Memory B cell (primary cell): Measurements from ENCODE around the gene TFCP2.
A peak's percentile ranks its signal among the peaks of the same experiment; 100 is the strongest.

Experiments used
- ATAC-seq: fragments of 150-1000 bp; cut with Tn5 transposase; 2 replicates; pipeline ENCODE4 v1.10.0; 2021; ENCODE audit warnings: low read depth, mild to moderate bottlenecking, moderate library complexity
- DNase-seq, 2 donors: peaks; one replicate each; pipeline ENCODE4 v3.0.0; 2022; ENCODE audit warnings: low spot score in 2 of 2
- H3K27ac Mint-ChIP-seq: one replicate; pipeline ENCODE4 v1.8.0; 2022; ENCODE audit warnings: mild to moderate bottlenecking, moderate library complexity, mixed read lengths
- H3K27me3 Mint-ChIP-seq: one replicate; pipeline ENCODE4 v1.8.0; 2022; ENCODE audit warnings: mixed read lengths
- H3K36me3 Mint-ChIP-seq: one replicate; pipeline ENCODE4 v1.8.0; 2022; ENCODE audit warnings: mild to moderate bottlenecking, mixed read lengths
- H3K4me1 Mint-ChIP-seq: one replicate; pipeline ENCODE4 v1.8.0; 2022; ENCODE audit warnings: mixed read lengths
- H3K4me3 Mint-ChIP-seq: one replicate; pipeline ENCODE4 v1.8.0; 2022; ENCODE audit warnings: mild to moderate bottlenecking, moderate library complexity, mixed read lengths
- H3K9me3 Mint-ChIP-seq: one replicate; pipeline ENCODE4 v1.8.0; 2022; ENCODE audit warnings: mixed read lengths

The TFCP2 gene

DNA sequence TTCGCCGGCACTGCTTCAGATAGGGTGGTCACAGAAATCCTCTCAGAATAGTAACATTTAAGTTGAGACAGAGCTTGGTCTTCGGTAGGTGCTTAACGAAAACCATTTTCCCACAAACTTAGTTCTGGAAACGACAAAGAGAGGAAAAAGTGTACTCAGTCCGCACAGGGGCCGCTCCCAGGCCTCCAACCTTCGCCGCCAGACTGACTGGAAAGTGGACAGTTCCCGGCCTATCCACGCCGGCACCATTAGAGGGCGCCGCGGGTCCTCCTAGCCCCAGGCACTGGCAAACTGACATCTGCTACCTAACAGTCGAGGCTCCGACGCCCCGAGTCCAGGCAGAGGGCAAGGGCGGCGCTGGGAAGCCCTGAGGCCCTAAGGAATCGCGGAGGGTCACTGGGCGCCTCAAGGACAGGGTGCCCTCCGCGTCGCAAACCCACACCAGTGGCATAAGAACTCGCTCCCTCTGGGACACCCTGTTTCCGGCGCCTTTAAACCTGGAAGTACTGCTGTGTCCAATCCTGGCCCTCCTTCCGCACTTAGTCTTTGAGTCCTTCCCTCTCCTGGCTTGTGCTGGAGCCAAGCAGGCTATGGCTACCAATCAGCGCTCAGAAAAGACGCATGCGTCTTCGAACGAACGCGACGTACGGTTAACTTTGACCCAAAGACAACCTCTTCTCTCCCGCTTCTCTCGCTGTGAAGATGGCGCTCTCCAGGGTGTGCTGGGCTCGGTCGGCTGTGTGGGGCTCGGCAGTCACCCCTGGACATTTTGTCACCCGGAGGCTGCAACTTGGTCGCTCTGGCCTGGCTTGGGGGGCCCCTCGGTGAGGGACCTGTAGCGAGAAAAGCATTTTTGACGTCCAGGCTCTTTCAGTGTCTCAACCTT is 125.0 kb downstream of the TFCP2 start, which contains the start of gene LETMD1:
TSS of gene LETMD1 (plus strand) at position 673 of the 886 bp plus-strand sequence. CDS start at position 703, 30 bp downstream.
- Mint-ChIP-seq H3K9me3 (no peaks in the 10 kb centered on the region), H3K36me3 (peaks cover 5% of the 10 kb centered on the region), H3K4me1 (peaks cover 20% of the 10 kb centered on the region)

More for the DNA sequence above, 125.0 kb downstream of the TFCP2 start, which contains the start of gene LETMD1:
- H3K4me3 Mint-ChIP-seq = peak within 1 kb of the TSS; percentile 89
- DNase-seq = peak; percentile 88 to 92
- no peaks in the 10 kb centered on the region for H3K27me3 Mint-ChIP-seq
- peak within 1 kb of the TSS; percentile 96 for H3K27ac Mint-ChIP-seq
- ATAC-seq = peak; percentile 90
